C1 segment of cervical spinal cord (tissue), 14 donors: ENCODE results near the gene SHLD2.
"Not testable (repeated sequence)": the region's sequence is repeated elsewhere in the genome, so short reads cannot be mapped to it uniquely, and the experiment has no call there.

Experiments used
- DNase-seq, 14 donors: peaks; one replicate each; lab custom pipeline; 2025; lab: John Stamatoyannopoulos, UW

The SHLD2 gene

GRCh38 chr10:87213150-87213765 is 118.3 kb downstream of the SHLD2 start:
- DNase-seq = not testable (repeated sequence)

GRCh38 chr10:87213806-87214205 is 118.8 kb downstream of the SHLD2 start:
- not testable (repeated sequence) for DNase-seq

- not testable (repeated sequence) for DNase-seq
These were observed 121.1 kb downstream of the SHLD2 start for GRCh38 chr10:87216120-87216519.

GRCh38 chr10:87219370-87219769 is 124.4 kb downstream of the SHLD2 start:
- not testable (repeated sequence) for DNase-seq

- DNase-seq = not testable (repeated sequence)
These were observed 127.8 kb downstream of the SHLD2 start for GRCh38 chr10:87222789-87223188.

- DNase-seq = not testable (repeated sequence)
These were observed 130.1 kb downstream of the SHLD2 start, which contains the start of gene NUTM2A for GRCh38 chr10:87225148-87225547. Gene NUTM2A (plus strand): TSS chr10:87225448. CDS start chr10:87225831, 383 bp downstream.

GRCh38 chr10:87228247-87228646 is 133.2 kb downstream of the SHLD2 start:
- not testable (repeated sequence) for DNase-seq

- not testable (repeated sequence) for DNase-seq
These were observed 134.2 kb downstream of the SHLD2 start for GRCh38 chr10:87229211-87229610.

GRCh38 chr10:87234854-87235253 is 139.8 kb downstream of the SHLD2 start:
- DNase-seq = not testable (repeated sequence)

- DNase-seq = not testable (repeated sequence)
These were observed 142.2 kb downstream of the SHLD2 start for GRCh38 chr10:87237244-87237643.

- DNase-seq = not testable (repeated sequence)
These were observed 144.4 kb downstream of the SHLD2 start for GRCh38 chr10:87239346-87239808.
